Stimulated activated memory B cell treated with anti-CD40 and anti-IgM and Interleukin-4, amounts not matched to agents 10 μg/mL and 1 μg/mL and 100 μg/mL, for 72 hours (primary cell): ENCODE results near the gene MYMX.
A peak's percentile ranks its signal among the peaks of the same experiment; 100 is the strongest.
"Not testable (repeated sequence)": the region's sequence is repeated elsewhere in the genome, so short reads cannot be mapped to it uniquely, and the experiment has no call there.

ENCODE experiments used
- ATAC-seq: fragments of 150-1000 bp; cut with Tn5 transposase; 2 replicates; pipeline ENCODE4 v1.10.0; 2021
- H3K27ac Mint-ChIP-seq: one replicate; pipeline ENCODE4 v1.8.0; 2022; ENCODE audit warnings: mild to moderate bottlenecking, mixed read lengths
- H3K27me3 Mint-ChIP-seq: one replicate; pipeline ENCODE4 v1.8.0; 2022; ENCODE audit warnings: mixed read lengths
- H3K36me3 Mint-ChIP-seq: one replicate; pipeline ENCODE4 v1.8.0; 2022; ENCODE audit warnings: mixed read lengths
- H3K4me1 Mint-ChIP-seq: one replicate; pipeline ENCODE4 v1.8.0; 2022; ENCODE audit warnings: mixed read lengths
- H3K4me3 Mint-ChIP-seq: one replicate; pipeline ENCODE4 v1.8.0; 2022; ENCODE audit warnings: mild to moderate bottlenecking, moderate library complexity, mixed read lengths
- H3K9me3 Mint-ChIP-seq: one replicate; pipeline ENCODE4 v1.8.0; 2022; ENCODE audit warnings: mixed read lengths

The MYMX gene

GRCh38 chr6:44180886-44181285 lies 35.8 kb upstream of the MYMX start:
- H3K4me1 Mint-ChIP-seq, result peaks cover 16% of the 10 kb centered on the region
- no peak for ATAC-seq
- H3K27ac Mint-ChIP-seq, result no peak overlapping the region

DNA sequence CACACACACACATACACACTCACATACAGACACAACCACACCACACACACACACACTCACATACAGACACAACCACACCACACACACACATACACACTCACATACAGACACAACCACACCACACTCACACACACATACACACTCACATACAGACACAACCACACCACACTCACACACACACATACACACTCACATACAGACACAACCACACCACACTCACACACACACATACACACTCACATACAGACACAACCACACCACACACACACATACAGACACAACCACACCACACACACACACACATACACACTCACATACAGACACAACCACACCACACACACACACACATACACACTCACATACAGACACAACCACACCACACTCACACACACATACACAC lies 34.9 kb upstream of the MYMX start:
- H3K27ac Mint-ChIP-seq, ATAC-seq, H3K9me3 Mint-ChIP-seq, H3K36me3 Mint-ChIP-seq, H3K4me3 Mint-ChIP-seq: not testable (repeated sequence)
- peaks cover 16% of the 10 kb centered on the region for H3K4me1 Mint-ChIP-seq
- H3K27me3 Mint-ChIP-seq, result peaks cover 36% of the 10 kb centered on the region

More at GRCh38 chr6:44180886-44181285, 35.8 kb upstream of the MYMX start:
- H3K9me3 Mint-ChIP-seq, result no peaks in the 10 kb centered on the region
- no peak overlapping the region for H3K4me3 Mint-ChIP-seq
- no peaks in the 10 kb centered on the region for H3K36me3 Mint-ChIP-seq
- peaks cover 36% of the 10 kb centered on the region for H3K27me3 Mint-ChIP-seq

- no peak for ATAC-seq
- peaks cover 7% of the 10 kb centered on the region for H3K4me1 Mint-ChIP-seq
Measured at GRCh38 chr6:44182911-44183390, 33.8 kb upstream of the MYMX start.

GRCh38 chr6:44183783-44184182 lies 32.9 kb upstream of the MYMX start:
- peaks cover 29% of the 10 kb centered on the region for H3K27me3 Mint-ChIP-seq
- H3K27ac Mint-ChIP-seq, result no peak overlapping the region

More at GRCh38 chr6:44182911-44183390, 33.8 kb upstream of the MYMX start:
- Mint-ChIP-seq H3K9me3 (no peaks in the 10 kb centered on the region), H3K27ac (no peak overlapping the region), H3K36me3 (no peaks in the 10 kb centered on the region), H3K27me3 (peaks cover 29% of the 10 kb centered on the region), H3K4me3 (no peak overlapping the region)

GRCh38 chr6:44185356-44185755 lies 31.4 kb upstream of the MYMX start:
- not testable (repeated sequence) for H3K27ac Mint-ChIP-seq, ATAC-seq, H3K4me3 Mint-ChIP-seq, H3K4me1 Mint-ChIP-seq, H3K9me3 Mint-ChIP-seq, H3K36me3 Mint-ChIP-seq
- H3K27me3 Mint-ChIP-seq, result peaks cover 38% of the 10 kb centered on the region

More at GRCh38 chr6:44183783-44184182, 32.9 kb upstream of the MYMX start:
- Mint-ChIP-seq H3K36me3 (no peaks in the 10 kb centered on the region), H3K4me1 (peaks cover 7% of the 10 kb centered on the region), H3K4me3 (no peak overlapping the region), H3K9me3 (no peaks in the 10 kb centered on the region)
- no peak for ATAC-seq

DNA sequence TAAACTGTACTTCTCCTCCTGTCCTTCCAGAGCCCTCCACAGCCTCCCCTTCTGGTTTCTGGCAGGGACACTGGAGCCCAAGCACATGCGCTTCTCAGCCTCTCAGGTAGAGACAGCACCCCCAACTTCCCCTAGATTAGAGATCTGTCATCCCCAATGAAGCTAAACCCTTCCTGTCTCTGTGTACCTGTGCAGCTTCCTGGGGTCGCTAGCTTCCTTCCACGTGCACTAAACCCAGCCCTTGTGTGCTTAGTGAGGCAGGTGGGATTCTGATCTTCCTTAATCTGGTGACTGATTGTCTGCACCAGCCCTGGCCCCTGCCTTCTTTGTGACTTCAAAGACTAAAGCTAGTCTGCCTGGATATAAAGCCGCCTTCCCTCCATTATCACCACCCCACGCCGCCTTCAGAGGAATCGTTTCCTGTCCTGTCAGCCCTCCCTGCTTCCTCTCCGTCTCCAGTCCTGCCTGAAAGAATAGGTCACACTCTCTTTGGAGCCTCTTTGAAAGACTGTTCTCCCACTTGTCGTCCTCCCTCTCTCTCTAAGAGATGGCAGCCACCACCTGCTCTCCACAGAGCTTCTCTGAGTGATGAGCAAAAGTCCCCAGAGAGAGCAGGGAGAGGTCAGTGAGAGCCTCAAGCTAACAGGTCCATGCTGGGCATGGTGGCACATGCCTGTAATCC lies 30.6 kb upstream of the MYMX start:
- no peak for ATAC-seq
- no peak overlapping the region for H3K4me3 Mint-ChIP-seq
- no peaks in the 10 kb centered on the region for H3K9me3 Mint-ChIP-seq
- H3K4me1 Mint-ChIP-seq, result peaks cover 7% of the 10 kb centered on the region
- no peaks in the 10 kb centered on the region for H3K36me3 Mint-ChIP-seq
- H3K27me3 Mint-ChIP-seq, result peaks cover 38% of the 10 kb centered on the region
- H3K27ac Mint-ChIP-seq, result no peak overlapping the region

DNA sequence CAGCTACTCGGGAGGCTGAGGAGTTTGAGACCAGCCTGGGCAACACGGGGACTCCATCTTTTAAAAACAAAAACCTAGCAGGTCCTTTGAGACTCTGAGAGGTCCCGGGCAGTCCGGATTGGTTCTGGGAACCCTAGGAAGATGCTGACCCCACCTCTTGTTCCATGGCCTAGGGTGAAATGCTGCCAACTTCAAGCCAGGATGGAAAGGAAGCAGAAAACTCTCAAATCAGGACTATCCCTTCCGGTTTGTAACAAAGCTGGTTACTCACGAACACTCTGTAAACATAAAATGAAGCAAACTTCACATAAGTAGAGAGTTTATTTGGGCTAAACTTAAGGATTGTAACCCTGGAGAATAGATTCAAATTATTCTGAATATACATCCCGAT lies 30.1 kb upstream of the MYMX start:
- Mint-ChIP-seq H3K36me3 (no peaks in the 10 kb centered on the region), H3K9me3 (no peaks in the 10 kb centered on the region), H3K27me3 (peaks cover 42% of the 10 kb centered on the region), H3K4me1 (peaks cover 7% of the 10 kb centered on the region), H3K27ac (no peak overlapping the region), H3K4me3 (no peak overlapping the region)
- ATAC-seq, result no peak

GRCh38 chr6:44188819-44189218 lies 27.9 kb upstream of the MYMX start:
- H3K4me1 Mint-ChIP-seq, result peaks cover 13% of the 10 kb centered on the region

GRCh38 chr6:44189257-44189656 lies 27.5 kb upstream of the MYMX start:
- Mint-ChIP-seq H3K9me3 (no peaks in the 10 kb centered on the region), H3K36me3 (no peaks in the 10 kb centered on the region), H3K4me1 (peaks cover 13% of the 10 kb centered on the region), H3K27me3 (peaks cover 62% of the 10 kb centered on the region), H3K27ac (no peak overlapping the region), H3K4me3 (no peak overlapping the region)
- no peak for ATAC-seq

More at GRCh38 chr6:44188819-44189218, 27.9 kb upstream of the MYMX start:
- ATAC-seq, result no peak
- Mint-ChIP-seq H3K9me3 (no peaks in the 10 kb centered on the region), H3K4me3 (no peak overlapping the region), H3K27ac (no peak overlapping the region), H3K27me3 (peaks cover 62% of the 10 kb centered on the region), H3K36me3 (no peaks in the 10 kb centered on the region)

- Mint-ChIP-seq H3K36me3 (no peaks in the 10 kb centered on the region), H3K9me3 (no peaks in the 10 kb centered on the region)
- ATAC-seq, result peak; percentile 53
Measured at GRCh38 chr6:44190715-44191114, 26.0 kb upstream of the MYMX start.

DNA sequence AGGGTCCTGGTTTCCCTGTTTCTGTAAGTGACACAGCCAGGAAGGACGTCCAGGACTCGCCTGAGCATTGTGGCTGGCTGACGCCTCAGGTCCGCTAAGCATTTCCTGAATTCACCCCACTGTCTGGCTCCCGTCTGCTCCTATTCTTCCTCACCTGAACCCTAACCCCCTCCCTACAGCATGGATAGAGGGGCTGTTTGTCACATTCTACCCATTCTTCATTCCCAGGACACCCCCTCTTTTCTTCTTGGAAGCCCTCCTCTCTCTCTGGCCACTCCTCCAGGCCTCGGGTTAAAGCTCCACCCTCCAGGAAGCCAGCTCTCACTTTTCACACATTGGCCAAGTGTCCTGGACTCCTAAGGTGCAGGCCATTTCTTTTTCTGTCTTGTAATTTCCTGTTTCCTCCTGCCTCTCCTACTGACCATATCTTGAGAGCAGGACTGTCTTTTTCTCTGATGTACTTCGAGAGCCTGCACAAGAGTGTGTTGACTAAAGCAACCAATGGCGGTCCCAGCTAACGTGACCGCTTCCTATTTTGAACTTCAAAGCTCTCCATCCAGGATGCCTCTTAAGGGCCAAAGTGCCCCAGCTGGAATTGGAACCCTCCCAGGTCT lies 24.2 kb upstream of the MYMX start:
- Mint-ChIP-seq H3K27me3 (peaks cover 47% of the 10 kb centered on the region), H3K36me3 (no peaks in the 10 kb centered on the region), H3K27ac (no peak overlapping the region), H3K9me3 (no peaks in the 10 kb centered on the region), H3K4me1 (peaks cover 6% of the 10 kb centered on the region), H3K4me3 (peak overlapping the region; percentile 1)
- ATAC-seq, result no peak

More at GRCh38 chr6:44190715-44191114, 26.0 kb upstream of the MYMX start:
- H3K27ac Mint-ChIP-seq, result no peak overlapping the region
- peaks cover 57% of the 10 kb centered on the region for H3K27me3 Mint-ChIP-seq
- H3K4me3 Mint-ChIP-seq, result no peak overlapping the region
- peaks cover 13% of the 10 kb centered on the region for H3K4me1 Mint-ChIP-seq

DNA sequence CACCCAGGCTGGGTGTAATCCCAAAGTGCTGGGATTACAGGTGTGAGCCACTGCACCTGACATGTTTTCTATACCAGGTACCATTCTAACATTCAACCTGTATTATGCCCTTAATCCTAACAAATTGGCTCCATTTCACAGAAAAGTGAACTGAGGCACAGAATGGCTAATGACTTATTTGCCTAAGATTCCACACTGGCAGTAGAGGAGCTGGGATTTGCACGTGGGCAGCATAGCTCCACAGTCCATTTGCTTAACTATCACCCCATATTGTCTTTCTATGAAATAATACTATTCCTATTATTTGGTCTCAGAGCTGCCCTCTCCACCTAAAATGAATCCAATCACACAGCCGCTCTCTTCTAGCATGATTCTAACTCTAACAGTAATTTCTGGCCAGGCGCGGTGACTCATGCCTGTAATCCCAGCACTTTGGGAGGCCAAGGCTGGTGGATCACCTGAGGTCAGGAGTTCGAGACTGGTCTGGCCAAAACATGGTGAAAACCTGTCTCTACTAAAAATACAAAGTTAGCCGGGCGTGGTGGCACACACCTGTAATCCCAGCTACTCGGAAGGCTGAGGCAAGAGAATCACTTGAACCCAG lies 23.3 kb upstream of the MYMX start:
- Mint-ChIP-seq H3K4me1 (peaks cover 6% of the 10 kb centered on the region), H3K27ac (no peak overlapping the region), H3K9me3 (no peaks in the 10 kb centered on the region), H3K4me3 (no peak overlapping the region), H3K36me3 (no peaks in the 10 kb centered on the region), H3K27me3 (peaks cover 47% of the 10 kb centered on the region)
- ATAC-seq, result no peak

DNA sequence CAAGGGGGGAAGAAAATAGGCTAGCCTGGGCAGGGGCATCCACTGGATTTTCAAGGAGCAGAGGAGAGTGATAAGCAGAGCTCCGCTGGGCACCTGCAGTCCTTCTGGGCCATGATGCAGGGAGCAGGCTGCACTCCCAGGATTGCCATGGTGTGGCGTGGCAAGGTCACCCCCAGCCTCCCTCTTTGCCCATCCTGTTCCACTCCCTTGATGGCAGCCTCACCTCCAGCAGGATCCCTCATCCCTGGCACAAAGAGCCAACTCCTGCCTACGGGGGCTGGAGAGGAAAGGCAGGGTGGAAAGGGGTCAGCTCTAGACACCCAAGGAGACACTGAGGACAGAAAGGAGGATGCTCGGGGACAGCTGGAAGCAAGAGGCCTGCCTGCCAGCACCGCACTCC lies 22.4 kb upstream of the MYMX start:
- no peak overlapping the region for H3K4me3 Mint-ChIP-seq
- H3K27ac Mint-ChIP-seq, result no peak overlapping the region
- H3K4me1 Mint-ChIP-seq, result peaks cover 6% of the 10 kb centered on the region
- H3K36me3 Mint-ChIP-seq, result no peaks in the 10 kb centered on the region
- H3K9me3 Mint-ChIP-seq, result no peaks in the 10 kb centered on the region
- ATAC-seq, result no peak
- H3K27me3 Mint-ChIP-seq, result peaks cover 53% of the 10 kb centered on the region

DNA sequence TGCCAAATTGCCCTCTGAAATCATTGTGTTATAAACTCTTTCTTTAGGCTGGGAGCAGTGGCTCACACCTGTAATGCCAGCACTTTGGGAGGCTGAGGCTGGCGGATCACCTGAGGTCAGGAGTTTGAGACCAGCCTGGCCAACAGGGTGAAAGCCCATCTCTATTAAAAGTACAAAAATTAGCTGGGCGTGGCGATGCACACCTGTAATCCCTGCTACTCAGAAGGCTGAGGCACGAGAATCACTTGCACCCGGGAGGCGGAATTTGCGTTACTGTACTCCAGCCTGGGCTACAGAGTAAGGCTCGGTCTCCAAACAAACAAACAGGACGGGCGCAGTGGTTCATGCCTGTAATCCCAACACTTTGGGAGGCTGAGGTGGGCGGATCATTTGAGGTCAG lies 20.4 kb upstream of the MYMX start:
- not testable (repeated sequence) for H3K9me3 Mint-ChIP-seq, H3K4me1 Mint-ChIP-seq, H3K4me3 Mint-ChIP-seq, H3K36me3 Mint-ChIP-seq, ATAC-seq, H3K27ac Mint-ChIP-seq
- peaks cover 54% of the 10 kb centered on the region for H3K27me3 Mint-ChIP-seq

DNA sequence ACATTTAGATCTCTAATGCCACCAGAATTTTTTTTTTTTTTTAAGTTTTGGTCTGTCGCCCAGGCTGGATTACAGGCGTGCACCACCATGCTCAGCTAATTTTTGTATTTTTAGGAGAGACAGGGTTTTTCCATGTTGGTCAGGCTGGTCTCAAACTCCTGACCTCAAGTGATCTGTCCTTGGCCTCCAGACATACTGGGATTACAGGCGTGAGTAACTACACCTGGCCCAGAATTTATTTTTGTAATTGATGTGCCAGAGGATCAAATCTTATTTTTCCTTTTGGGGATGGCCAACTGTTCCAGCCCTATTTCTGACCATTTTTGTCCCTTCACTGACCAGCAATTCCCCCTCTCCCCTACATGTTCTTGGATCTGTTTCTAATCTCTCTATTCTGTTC lies 18.0 kb upstream of the MYMX start:
- H3K4me3 Mint-ChIP-seq, result no peak overlapping the region
- H3K9me3 Mint-ChIP-seq, result no peaks in the 10 kb centered on the region
- H3K4me1 Mint-ChIP-seq, result no peaks in the 10 kb centered on the region
- no peaks in the 10 kb centered on the region for H3K36me3 Mint-ChIP-seq
- ATAC-seq, result no peak
- H3K27ac Mint-ChIP-seq, result no peak overlapping the region
- H3K27me3 Mint-ChIP-seq, result peaks cover 40% of the 10 kb centered on the region

GRCh38 chr6:44199883-44200282 lies 16.8 kb upstream of the MYMX start:
- no peak for ATAC-seq
- no peaks in the 10 kb centered on the region for H3K9me3 Mint-ChIP-seq
- H3K27me3 Mint-ChIP-seq, result peaks cover 28% of the 10 kb centered on the region
- H3K4me1 Mint-ChIP-seq, result no peaks in the 10 kb centered on the region
- no peak overlapping the region for H3K27ac Mint-ChIP-seq
- H3K36me3 Mint-ChIP-seq, result no peaks in the 10 kb centered on the region
- H3K4me3 Mint-ChIP-seq, result no peak overlapping the region
